HG02623 (cell line): ENCODE measurements around the gene PET117.
"Not testable (repeated sequence)": the region's sequence is repeated elsewhere in the genome, so short reads cannot be mapped to it uniquely, and the experiment has no call there.

ENCODE experiments used
- ATAC-seq: cut with Tn5 transposase; IDR thresholded peaks from one replicate; pipeline ENCODE4 v1.9.1; 2021; ENCODE audit warnings: moderate library complexity; ENCODE audit not compliant: unreplicated experiment

PET117 gene

DNA sequence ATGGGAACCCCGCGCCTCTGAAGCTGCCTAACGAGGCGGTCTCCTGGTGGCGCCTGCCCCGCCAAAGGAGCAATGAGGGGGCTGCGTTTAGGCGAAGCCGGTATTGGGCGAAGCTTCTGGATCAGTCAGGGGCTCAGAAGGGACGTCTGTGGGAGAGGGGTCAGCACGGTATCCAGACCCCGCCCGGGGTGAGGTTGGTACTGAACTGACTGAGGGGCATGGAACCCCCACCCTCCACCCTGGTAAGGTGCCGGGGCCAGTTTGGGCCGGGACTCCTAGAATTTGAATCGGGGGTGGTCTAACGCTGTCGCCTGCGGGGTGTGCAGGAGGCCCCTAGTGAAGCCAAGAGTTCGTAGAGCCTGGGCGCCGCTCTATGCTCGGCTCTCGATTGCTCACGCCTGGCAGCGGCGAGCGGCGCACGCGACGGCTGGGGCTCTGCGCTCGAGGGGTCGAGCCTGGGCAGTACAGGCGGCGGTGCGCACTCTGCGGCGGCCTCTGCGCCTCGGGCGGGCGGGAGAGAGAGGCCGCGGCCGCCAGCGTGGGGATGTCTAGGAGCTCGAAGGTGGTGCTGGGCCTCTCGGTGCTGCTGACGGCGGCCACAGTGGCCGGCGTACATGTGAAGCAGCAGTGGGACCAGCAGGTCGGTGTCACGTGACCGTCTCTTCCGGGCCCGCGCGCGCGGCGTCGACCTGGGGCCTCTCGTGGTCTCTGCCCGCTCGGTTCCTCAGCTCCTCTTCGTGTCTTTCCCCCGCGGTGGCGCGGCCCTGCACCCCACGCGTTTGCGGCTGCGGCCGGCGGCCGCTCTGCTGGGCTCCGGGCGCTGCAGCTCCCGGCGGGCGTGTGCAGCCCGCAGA lies at the start of gene PET117, which contains the start of gene KAT14:
Gene PET117, plus strand, starts transcription at position 452 of the 854 bp plus-strand sequence. Its CDS starts 93 bp downstream, at position 545.
Gene KAT14, plus strand, starts transcription at position 452 of the 854 bp plus-strand sequence. CDS start 4,798 bp downstream, outside the sequence.
- peak; percentile 84 for ATAC-seq

- not testable (repeated sequence) for ATAC-seq
Observed at GRCh38 chr20:18088298-18088697, 49.4 kb upstream of the PET117 start.

DNA sequence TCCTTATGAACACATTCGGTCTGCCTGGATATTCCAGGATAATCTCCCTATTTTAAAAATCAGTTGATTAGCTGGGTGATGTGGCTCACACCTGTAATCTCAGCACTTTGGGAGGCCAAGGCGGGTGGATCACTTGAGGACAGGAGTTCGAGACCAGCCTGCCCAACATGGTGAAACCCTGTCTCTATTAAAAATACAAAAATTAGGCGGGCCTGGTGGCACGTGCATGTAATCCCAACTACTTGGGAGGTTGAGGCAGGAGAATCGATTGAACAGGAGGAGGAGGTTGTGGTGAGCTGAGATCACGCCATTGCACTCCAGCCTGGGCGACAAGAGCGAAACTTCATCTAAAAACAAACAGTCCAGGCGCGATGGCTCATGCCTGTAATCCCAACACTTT lies 48.8 kb upstream of the PET117 start:
- ATAC-seq: not testable (repeated sequence)

- ATAC-seq: no peak
Observed at GRCh38 chr20:18090044-18090443, 47.6 kb upstream of the PET117 start.

- ATAC-seq: no peak
Observed at GRCh38 chr20:18090477-18090876, 47.2 kb upstream of the PET117 start.

DNA sequence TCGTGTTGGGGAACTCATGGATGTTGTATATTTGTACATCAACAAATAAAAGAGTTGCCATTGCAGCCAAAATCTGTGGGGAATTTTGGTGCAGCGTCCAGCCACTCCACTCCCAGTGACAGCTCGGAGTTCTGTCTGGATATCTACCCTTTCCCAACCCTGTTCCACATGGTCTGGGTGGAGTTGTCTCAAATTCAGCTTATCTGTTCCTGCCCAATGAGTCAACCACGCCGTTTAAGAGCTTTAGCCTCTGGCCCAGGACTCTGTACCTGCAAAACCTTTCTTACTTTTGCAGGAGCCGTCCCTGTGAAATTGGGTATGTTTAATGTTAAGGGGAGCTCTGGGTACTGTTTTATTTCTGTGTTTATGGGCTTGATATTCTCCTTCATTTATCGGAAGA lies 46.0 kb upstream of the PET117 start:
- ATAC-seq: no peak

DNA sequence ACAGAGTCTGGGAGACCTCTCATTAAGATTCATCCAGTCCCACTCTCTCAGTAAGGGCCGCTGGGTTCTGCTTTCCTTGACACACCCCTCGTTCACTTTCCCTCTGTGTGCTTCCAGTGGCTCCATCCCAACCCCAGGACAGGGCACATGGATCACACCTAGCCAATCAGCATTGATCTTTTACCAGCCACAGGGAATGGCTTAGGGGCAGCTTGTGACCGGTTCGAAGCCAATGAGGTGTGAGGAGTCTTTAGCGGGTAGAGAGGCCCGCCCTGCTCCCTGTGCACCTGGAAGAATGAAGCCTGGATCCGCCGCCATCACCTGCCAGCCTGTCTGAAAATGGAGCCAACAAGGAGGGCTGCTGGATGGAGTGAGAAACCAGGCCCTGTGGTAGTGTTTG lies 44.8 kb upstream of the PET117 start:
- no peak for ATAC-seq

- ATAC-seq: no peak
Observed at GRCh38 chr20:18093388-18093787, 44.3 kb upstream of the PET117 start.

GRCh38 chr20:18094191-18094590 lies 43.5 kb upstream of the PET117 start:
- ATAC-seq: no peak

DNA sequence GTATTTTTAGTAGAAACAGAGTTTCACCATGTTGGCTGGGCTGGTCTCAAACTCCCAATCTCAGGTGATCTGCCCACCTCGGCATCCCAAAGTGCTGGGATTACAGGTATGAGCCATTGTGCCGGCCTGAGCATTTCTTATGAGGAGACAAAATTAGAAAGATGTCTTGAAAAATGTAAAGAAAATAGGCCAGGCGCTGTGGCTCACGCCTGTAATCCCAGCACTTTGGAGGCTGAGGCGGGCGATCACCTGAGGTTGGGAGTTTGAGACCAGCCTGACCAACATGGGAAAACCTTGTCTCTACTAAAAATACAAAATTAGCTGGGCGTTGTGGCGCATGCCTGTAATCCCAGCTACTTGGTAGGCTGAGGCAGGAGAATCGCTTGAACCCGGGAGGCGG lies 37.1 kb upstream of the PET117 start:
- not testable (repeated sequence) for ATAC-seq

DNA sequence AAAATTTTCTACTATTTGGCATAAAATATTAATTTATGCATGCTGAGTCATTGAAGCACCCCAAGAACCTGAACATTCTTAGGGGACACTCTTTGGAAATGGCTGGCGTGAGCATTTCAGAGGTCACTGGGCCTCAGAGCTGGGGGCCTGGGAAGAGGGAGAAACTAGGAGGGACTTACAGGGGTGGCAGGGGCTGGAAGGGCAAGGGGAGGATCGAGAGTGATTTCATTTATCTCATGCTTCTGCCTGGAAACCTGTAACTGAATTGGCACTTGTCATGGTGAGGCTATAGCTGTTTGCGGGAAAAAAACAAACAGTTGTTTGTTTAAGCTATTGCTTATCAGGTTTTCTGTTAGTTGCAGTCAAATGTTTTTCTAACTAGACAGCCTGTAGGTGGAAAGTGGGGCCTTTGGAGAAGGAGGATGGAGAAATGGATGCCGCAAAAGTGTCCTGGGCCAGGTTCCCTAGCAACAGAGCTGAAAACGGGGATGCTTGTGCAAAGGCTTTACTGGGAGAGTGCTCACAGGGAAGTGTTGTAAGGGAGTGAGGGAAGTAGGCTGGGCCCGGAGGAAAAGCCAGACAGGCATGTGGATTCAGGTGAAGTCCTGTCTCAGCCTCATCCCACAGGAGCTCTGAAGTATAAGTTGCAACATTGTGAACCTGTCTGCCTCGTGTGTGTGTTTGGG lies 36.4 kb upstream of the PET117 start:
- ATAC-seq: no peak

- no peak for ATAC-seq
Observed at GRCh38 chr20:18103497-18103896, 34.2 kb upstream of the PET117 start.

- no peak for ATAC-seq
Observed at GRCh38 chr20:18108326-18108725, 29.3 kb upstream of the PET117 start.

DNA sequence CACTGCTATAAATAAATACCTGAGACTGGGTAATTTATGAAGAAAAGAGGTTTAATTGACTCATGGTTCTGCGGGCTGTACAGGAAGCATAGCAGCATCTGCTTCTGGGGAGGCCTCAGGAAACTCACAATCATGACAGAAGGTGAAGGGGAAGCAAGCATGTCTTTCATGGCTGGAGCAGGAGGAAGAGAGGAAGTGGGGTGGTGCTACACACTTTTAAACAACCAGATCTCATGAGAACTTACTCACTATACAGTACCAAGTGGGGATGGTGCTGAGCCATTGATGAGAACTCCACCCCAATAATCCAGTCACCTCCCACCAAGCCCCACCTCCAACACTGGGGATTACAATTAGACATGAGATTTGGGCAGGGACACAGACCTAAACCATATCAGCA lies 9.1 kb upstream of the PET117 start:
- ATAC-seq: not testable (repeated sequence)

DNA sequence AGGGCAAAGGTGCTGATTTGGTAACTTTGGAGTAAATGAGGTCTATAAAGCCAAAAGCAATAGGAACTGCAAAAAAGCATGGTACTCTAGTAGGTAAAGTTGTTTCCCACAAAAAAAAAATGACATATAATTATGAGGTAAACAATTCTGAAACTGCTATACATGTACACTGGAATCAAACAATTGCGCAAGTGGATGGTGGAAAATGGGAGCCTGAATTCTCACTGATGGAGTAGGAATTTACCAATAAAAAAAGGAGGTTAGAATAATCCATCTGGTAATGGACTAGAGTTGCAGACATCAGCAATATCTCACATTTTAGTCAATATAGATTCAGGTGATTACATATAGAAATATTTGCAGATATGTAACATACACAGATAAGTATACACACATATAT lies 5.0 kb upstream of the PET117 start:
- no peak for ATAC-seq

DNA sequence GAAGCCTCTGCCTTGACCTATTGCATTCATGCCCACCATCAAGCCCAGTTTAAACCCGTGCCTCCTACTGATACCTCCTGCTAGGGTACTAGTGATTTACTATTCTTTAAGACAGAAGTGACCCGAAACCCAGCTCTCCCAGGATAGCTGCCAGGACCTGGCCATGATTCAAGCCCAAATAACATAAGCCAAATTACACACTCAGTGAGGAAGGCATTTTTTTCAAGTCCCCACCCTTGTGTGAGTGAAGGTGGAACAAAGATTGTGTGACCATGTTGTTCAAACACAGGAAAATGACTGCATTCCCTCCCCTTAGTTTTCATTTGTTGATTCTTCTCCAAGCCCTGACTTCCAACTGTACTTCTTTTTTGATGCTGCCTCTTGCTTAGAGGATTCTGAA lies 3.7 kb upstream of the PET117 start:
- no peak for ATAC-seq

DNA sequence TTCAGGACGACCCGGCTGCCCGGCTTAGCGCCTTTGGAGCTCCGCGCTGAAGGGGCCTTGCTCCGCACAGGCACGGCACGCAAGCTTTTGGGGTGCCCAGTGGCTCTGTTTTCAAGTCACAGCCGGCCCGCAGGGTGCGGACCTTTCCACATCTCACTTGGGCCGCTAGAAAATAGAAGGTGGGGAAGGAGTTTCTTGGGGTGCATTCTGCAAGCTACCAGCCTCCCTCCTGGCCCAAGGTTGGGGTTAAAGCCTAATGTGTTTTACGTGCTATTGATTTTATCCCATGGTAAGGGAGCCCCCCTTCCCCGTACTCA lies 561 bp downstream of the PET117 start:
- no peak for ATAC-seq

DNA sequence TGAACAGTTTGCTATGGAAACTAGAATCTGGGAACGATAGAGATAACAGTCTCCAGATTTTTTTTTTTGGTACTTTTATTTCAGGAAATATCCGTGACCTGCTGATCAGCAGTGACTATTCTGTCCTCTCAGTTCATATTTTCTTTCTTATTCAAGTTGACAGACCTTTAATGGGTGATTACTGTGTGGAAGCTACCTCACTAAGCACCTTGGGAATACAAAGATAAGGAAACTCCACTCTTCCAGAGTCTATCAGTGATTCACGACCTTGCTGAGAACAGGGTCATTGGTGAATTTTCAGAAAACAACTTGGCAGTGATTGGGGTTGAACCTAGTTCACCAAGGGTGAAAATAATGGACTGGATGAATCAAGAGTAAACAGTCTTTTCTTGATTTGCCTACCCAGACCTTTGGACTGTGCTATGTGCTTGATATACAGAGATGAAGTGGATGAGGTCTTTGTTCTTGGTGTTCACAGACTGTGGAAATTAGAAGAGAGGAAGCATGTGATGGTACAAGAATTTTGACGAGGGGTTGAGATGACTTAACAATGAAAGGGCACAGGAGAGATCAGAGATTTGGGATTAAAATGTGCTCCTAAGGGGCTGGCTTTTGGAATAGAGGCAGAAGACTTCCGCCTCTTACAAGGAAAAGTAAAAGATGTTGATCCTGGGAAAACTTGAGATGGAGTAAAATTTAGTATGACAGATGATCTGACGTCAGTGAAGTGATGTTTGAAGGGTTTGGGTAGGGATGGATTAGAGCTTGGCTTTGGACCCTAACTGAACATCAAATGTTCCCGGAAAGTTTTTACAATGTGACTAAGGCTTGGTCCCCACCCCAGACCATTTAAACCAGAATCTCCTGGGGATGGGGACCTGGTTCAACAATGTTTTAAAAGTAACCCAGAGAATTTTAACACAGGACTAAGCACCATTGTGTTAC lies 1.2 kb downstream of the PET117 start:
- no peak for ATAC-seq

DNA sequence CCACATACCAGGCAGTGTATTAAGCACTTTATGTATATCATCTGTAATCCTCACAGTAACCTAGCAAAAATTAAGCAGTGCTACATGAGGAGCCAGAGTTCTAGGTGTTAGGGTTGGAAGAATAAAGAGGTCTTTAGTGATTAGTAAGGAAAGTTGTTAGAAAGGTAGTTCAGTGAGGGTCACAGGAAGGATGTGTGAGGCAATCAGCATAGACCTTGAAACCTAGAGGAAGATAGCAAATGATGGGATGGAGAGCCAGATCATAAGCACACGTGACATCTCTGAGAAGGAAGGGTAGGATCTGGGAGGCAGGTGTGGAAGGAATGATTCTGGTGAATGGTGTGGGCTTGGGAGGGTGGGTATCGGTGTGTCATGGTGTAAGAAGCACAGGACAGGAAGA lies 2.2 kb downstream of the PET117 start:
- ATAC-seq: no peak

GRCh38 chr20:18144541-18145099 lies 7.0 kb downstream of the PET117 start:
- no peak for ATAC-seq

DNA sequence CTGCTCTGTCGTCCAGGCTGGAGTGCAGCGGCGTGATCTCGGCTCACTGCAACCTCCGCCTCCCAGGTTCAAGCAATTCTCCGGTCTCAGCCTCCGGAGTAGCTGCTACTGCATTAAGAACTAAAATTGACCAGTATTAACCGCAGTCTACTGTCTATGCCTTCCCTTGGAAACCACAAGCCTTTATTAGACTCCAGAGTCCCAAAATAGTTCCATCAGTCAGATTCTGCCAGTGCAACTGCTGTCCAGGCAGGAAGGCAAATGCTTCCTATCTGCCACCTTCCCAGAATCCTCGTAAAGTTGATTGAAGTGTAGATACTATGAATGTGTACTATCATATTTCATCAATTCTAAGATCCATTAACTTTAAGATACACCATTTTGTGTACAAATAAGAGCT lies 16.7 kb downstream of the PET117 start:
- ATAC-seq: no peak
